DOHH2 (cell line): ENCODE results near the gene PROM2.

ENCODE experiments used
- H3F3A ChIP-seq: fragments of 200-600 bp; sonication (generic), shearing (Covaris generic); 2 replicates; pipeline ENCODE4 v1.6.0; 2016; ENCODE audit warnings: antibody characterized with exemption, mild to moderate bottlenecking; ENCODE audit not compliant: control insufficient read depth, insufficient read depth
- H3K27ac ChIP-seq: fragments of 200-600 bp; sonication (generic); 2 replicates; pipeline ENCODE4 v1.5.1; 2014; ENCODE audit warnings: low read depth, mild to moderate bottlenecking, low read length, moderate library complexity
- H3K27me3 ChIP-seq: fragments of 200-600 bp; sonication (generic); 2 replicates; pipeline ENCODE4 v1.6.1; 2014; ENCODE audit warnings: mild to moderate bottlenecking, low read length, mixed read lengths; ENCODE audit not compliant: control insufficient read depth
- H3K36me3 ChIP-seq: fragments of 200-600 bp; sonication (generic); 2 replicates; pipeline ENCODE4 v1.6.1; 2014; ENCODE audit warnings: mild to moderate bottlenecking, low read length, moderate library complexity, mixed read lengths; ENCODE audit not compliant: control insufficient read depth
- H3K4me1 ChIP-seq: fragments of 200-600 bp; sonication (generic); 2 replicates; pipeline ENCODE4 v1.6.1; 2014; ENCODE audit warnings: mild to moderate bottlenecking, low read length, mixed read lengths; ENCODE audit not compliant: control insufficient read depth
- H3K4me2 ChIP-seq: fragments of 200-600 bp; sonication (generic); 2 replicates; pipeline ENCODE4 v1.6.0; 2014; ENCODE audit warnings: mild to moderate bottlenecking, low read length, moderate library complexity
- H3K4me3 ChIP-seq: fragments of 200-600 bp; sonication (generic); 2 replicates; pipeline ENCODE4 v1.5.1; 2014; ENCODE audit warnings: mild to moderate bottlenecking, low read length, mixed read lengths
- H3K79me2 ChIP-seq: fragments of 200-600 bp; sonication (generic); 2 replicates; pipeline ENCODE4 v1.6.1; 2014; ENCODE audit warnings: mild to moderate bottlenecking, low read length, mixed read lengths; ENCODE audit not compliant: control insufficient read depth
- H3K9me2 ChIP-seq: fragments of 200-600 bp; sonication (generic); replicated peaks from 2 replicates; pipeline ENCODE4 v1.6.1; 2014; ENCODE audit warnings: mild to moderate bottlenecking, low read length, mixed read lengths; ENCODE audit not compliant: control insufficient read depth
- H3K9me3 ChIP-seq: fragments of 200-600 bp; sonication (generic); 2 replicates; pipeline ENCODE4 v1.6.1; 2014; ENCODE audit warnings: antibody characterized with exemption, low read length, mixed read lengths; ENCODE audit not compliant: control insufficient read depth, insufficient read depth
- H4K20me1 ChIP-seq: fragments of 200-600 bp; sonication (generic); 2 replicates; pipeline ENCODE4 v1.6.0; 2014; ENCODE audit warnings: low read depth, mild to moderate bottlenecking, antibody characterized with exemption, low read length, moderate library complexity; ENCODE audit not compliant: control insufficient read depth, insufficient read depth
- CTCF ChIP-seq: fragments of 200-600 bp; sonication (generic); IDR thresholded peaks from one replicate; pipeline ENCODE4 v1.5.1; 2014; ENCODE audit warnings: antibody characterized with exemption, mild to moderate bottlenecking, low read depth, low read length; ENCODE audit not compliant: poor library complexity, severe bottlenecking
- EZH2phosphoT487 ChIP-seq: fragments of 200-600 bp; sonication (generic); IDR thresholded peaks from 2 replicates; pipeline ENCODE4 v1.6.1; 2017; ENCODE audit warnings: borderline replicate concordance, mild to moderate bottlenecking, antibody characterized with exemption, low read length, moderate library complexity, mixed read lengths

The PROM2 gene

DNA sequence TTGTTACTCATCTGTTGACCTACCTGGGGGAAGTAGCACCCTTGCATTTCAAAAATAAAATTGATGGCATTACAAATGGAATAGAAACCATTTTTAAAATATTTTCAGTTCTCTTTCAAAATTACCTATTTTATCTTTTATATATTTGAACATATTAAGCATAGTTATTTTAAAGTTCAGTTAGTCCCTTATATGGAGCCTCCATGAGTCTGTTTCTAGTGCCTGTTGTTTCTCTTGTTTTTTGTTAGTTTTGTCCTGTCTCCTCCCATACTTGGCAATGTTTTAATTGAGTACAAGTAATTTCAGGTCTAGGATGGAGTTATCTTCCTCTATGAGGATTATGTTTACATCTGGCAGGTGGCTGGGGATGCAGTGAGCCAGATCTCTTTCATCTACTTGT, 17.0 kb downstream of the PROM2 start:
- no peaks in the 10 kb centered on the region for H3K9me3 ChIP-seq
- no peak overlapping the region for H3K27ac ChIP-seq
- H4K20me1 ChIP-seq = no peaks in the 10 kb centered on the region
- no peaks in the 10 kb centered on the region for H3K4me1 ChIP-seq
- no peaks in the 10 kb centered on the region for H3K27me3 ChIP-seq
- no peak for TF ChIP-seq EZH2phosphoT487
- no peak for TF ChIP-seq CTCF
- H3K4me3 ChIP-seq = no peak overlapping the region
- H3K9me2 ChIP-seq = no peaks in the 10 kb centered on the region
- no peak overlapping the region for H3K4me2 ChIP-seq
- H3F3A ChIP-seq = no peaks in the 10 kb centered on the region
- no peaks in the 10 kb centered on the region for H3K36me3 ChIP-seq
- no peaks in the 10 kb centered on the region for H3K79me2 ChIP-seq

DNA sequence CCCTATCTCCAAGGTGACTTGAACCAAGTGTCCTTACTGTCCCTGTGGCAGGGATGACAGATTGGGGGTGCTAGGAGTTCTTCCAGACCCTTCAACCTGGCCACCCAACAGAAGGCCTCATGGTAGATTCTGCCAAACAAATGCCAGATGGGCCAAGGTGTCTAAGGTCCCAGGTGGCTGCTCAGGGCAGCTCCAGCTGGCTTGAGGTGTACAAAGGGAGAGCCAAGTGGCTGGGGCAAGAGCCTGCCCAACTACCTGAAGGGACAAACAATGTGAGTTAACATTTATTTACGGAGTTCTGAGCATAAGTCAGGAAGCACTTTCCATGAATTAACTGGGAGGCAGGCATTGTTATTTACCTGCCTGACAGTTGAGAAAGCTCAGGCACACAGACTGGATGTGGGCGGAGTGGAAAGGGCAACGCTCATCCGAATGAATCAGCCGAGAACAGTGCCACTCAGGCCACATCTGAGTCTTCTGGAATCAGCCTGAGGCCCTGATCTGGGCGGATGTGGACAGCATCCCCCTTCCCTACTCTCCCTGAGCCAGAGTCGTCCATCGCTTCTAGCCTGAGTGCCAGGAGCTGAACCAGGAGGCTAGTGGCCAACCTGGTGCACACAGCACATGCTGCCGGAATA, 18.5 kb downstream of the PROM2 start:
- Histone ChIP-seq H3K36me3 (no peaks in the 10 kb centered on the region), H3F3A (no peaks in the 10 kb centered on the region), H3K9me3 (no peaks in the 10 kb centered on the region), H4K20me1 (no peaks in the 10 kb centered on the region), H3K79me2 (no peaks in the 10 kb centered on the region), H3K9me2 (no peaks in the 10 kb centered on the region), H3K4me2 (no peak overlapping the region), H3K27ac (no peak overlapping the region), H3K4me1 (no peaks in the 10 kb centered on the region), H3K4me3 (no peak overlapping the region), H3K27me3 (no peaks in the 10 kb centered on the region)
- no peak for TF ChIP-seq EZH2phosphoT487
- no peak for TF ChIP-seq CTCF

- H3K79me2 ChIP-seq = no peaks in the 10 kb centered on the region
- no peak overlapping the region for H3K27ac ChIP-seq
- no peak overlapping the region for H3K4me2 ChIP-seq
These were observed 20.5 kb downstream of the PROM2 start for GRCh38 chr2:95294579-95295250.

More at GRCh38 chr2:95294579-95295250, 20.5 kb downstream of the PROM2 start:
- Histone ChIP-seq H3K27me3 (no peaks in the 10 kb centered on the region), H3K4me3 (no peak overlapping the region), H4K20me1 (no peaks in the 10 kb centered on the region), H3K4me1 (no peaks in the 10 kb centered on the region), H3K36me3 (no peaks in the 10 kb centered on the region), H3K9me2 (no peaks in the 10 kb centered on the region), H3F3A (no peaks in the 10 kb centered on the region), H3K9me3 (no peaks in the 10 kb centered on the region)
- no peak for TF ChIP-seq EZH2phosphoT487
- TF ChIP-seq CTCF = no peak
